H1 (cell line): ENCODE results near the gene APOL3. TPM values are rescaled to one million over a fixed set of nuclear protein-coding genes. Genes with fewer than 3 reads are reported as not detected.
A peak's percentile ranks its signal among the peaks of the same experiment; 100 is the strongest.

Experiments
- CTCF ChIA-PET: fragments of 300-600 bp; sonication (Branson Sonifier 250); formaldehyde crosslinking; loops from one replicate; lab custom pipeline; 2021; ENCODE audit not compliant: partially characterized antibody; lab: Charles Lee
- POLR2A ChIA-PET: fragments of 300-600 bp; sonication (Branson Sonifier 250); formaldehyde crosslinking; loops from one replicate; lab custom pipeline; 2021; ENCODE audit warnings: inconsistent platforms; ENCODE audit not compliant: partially characterized antibody; lab: Charles Lee
- DNase-seq, 2 experiments: peaks; one replicate each; pipeline versions ENCODE4 v3.0.0 to v3.0.0-alpha.2; 2010 to 2022; ENCODE audit warnings: low spot score in 2 of 2, low read depth in 1 of 2, mixed read lengths in 1 of 2
- FAIRE-seq: peaks from 2 replicates; lab custom pipeline; 2011; peaks lifted over from hg19 to GRCh38; lab: Jason Lieb, UNC
- H2AFZ ChIP-seq: 2 replicates; pipeline ENCODE4 v1.8.1; 2012; ENCODE audit warnings: low read length, inconsistent platforms
- H2AK5ac ChIP-seq: 2 replicates; pipeline ENCODE4 v1.6.1; 2013; ENCODE audit warnings: low read depth, low read length
- H2BK120ac ChIP-seq: replicated peaks from 2 replicates; pipeline ENCODE3; 2013; ENCODE audit warnings: low read depth, low read length, inconsistent platforms
- H2BK12ac ChIP-seq: 2 replicates; pipeline ENCODE4 v1.6.1; 2013; ENCODE audit warnings: low read depth, low read length
- H2BK15ac ChIP-seq: 2 replicates; pipeline ENCODE4 v1.6.1; 2013; ENCODE audit warnings: low read length
- H2BK20ac ChIP-seq: 2 replicates; pipeline ENCODE4 v1.6.1; 2013; ENCODE audit warnings: low read length
- H2BK5ac ChIP-seq: 2 replicates; pipeline ENCODE4 v1.6.1; 2013; ENCODE audit warnings: low read depth, low read length
- H3K14ac ChIP-seq: 2 replicates; pipeline ENCODE4 v1.6.1; 2013; ENCODE audit warnings: inconsistent platforms; ENCODE audit not compliant: insufficient read length
- H3K18ac ChIP-seq: 2 replicates; pipeline ENCODE4 v1.6.1; 2013; ENCODE audit warnings: low read length; ENCODE audit errors: extremely low read depth
- H3K23ac ChIP-seq: 2 replicates; pipeline ENCODE4 v1.6.1; 2013; ENCODE audit warnings: inconsistent platforms; ENCODE audit not compliant: insufficient read length
- H3K23me2 ChIP-seq: 2 replicates; pipeline ENCODE4 v1.6.1; 2013; ENCODE audit warnings: low read depth, low read length
- H3K27ac ChIP-seq: 2 replicates; pipeline ENCODE4 v1.6.1; 2011; ENCODE audit warnings: low read depth, low read length, inconsistent platforms
- H3K27me3 ChIP-seq, 4 experiments: replicated peaks in 1 of 4; 1 replicate in 1 of 4; 2 replicates in 3 of 4; pipeline versions ENCODE4 v1.6.1 to v1.8.1; 2011 to 2013; ENCODE audit warnings: low read length in 3 of 4, mild to moderate bottlenecking in 3 of 4, inconsistent platforms in 2 of 4, mixed read lengths in 2 of 4, moderate library complexity in 1 of 4; ENCODE audit not compliant: control insufficient read depth in 3 of 4, insufficient read depth in 3 of 4; ENCODE audit errors: extremely low read depth in 1 of 4
- H3K36me3 ChIP-seq, 4 experiments: 2 replicates each; pipeline versions ENCODE4 v1.6.1 to v1.8.1; 2011 to 2013; ENCODE audit warnings: mild to moderate bottlenecking in 4 of 4, low read length in 3 of 4, moderate library complexity in 2 of 4, control low read depth in 1 of 4, inconsistent platforms in 1 of 4; ENCODE audit not compliant: insufficient read depth in 4 of 4, control insufficient read depth in 2 of 4
- H3K4ac ChIP-seq: replicated peaks from 2 replicates; pipeline ENCODE3; 2013; ENCODE audit warnings: low read length, low read depth, mixed read lengths, inconsistent platforms; ENCODE audit not compliant: insufficient read length
- H3K4me1 ChIP-seq, 4 experiments: replicated peaks in 1 of 4; 1 replicate in 1 of 4; 2 replicates in 3 of 4; pipeline versions ENCODE4 v1.6.1 to v1.8.1; 2011 to 2013; ENCODE audit warnings: low read length in 3 of 4, inconsistent platforms in 2 of 4, mixed read lengths in 1 of 4; ENCODE audit not compliant: insufficient read depth in 4 of 4, control insufficient read depth in 3 of 4
- H3K4me2 ChIP-seq, 2 experiments: 2 replicates each; pipeline versions ENCODE4 v1.6.1 to v1.8.1; 2011 to 2013; ENCODE audit warnings: low read depth in 2 of 2, low read length in 2 of 2, control low read depth in 1 of 2, inconsistent platforms in 1 of 2, mild to moderate bottlenecking in 1 of 2; ENCODE audit not compliant: insufficient read depth in 1 of 2
- H3K4me3 ChIP-seq, 4 experiments: fragments of 200-600, 300-600 bp in 1 of 4; sonication (generic), shearing (Covaris generic), sonication (Bioruptor Twin) in 1 of 4; 2 replicates each; pipeline versions ENCODE4 v1.5.1 to v1.8.1; 2011 to 2016; ENCODE audit warnings: low read length in 4 of 4, low read depth in 3 of 4, control low read depth in 2 of 4, inconsistent platforms in 2 of 4, mild to moderate bottlenecking in 2 of 4, mixed read lengths in 1 of 4, moderate library complexity in 1 of 4; ENCODE audit not compliant: insufficient read depth in 2 of 4; ENCODE audit errors: extremely low read depth in 1 of 4
- H3K56ac ChIP-seq: replicated peaks from 2 replicates; pipeline ENCODE3; 2013; ENCODE audit warnings: low read depth, mild to moderate bottlenecking, mixed read lengths, low read length, inconsistent platforms; ENCODE audit not compliant: insufficient read length
- H3K79me1 ChIP-seq: 2 replicates; pipeline ENCODE4 v1.6.1; 2013; ENCODE audit warnings: low read depth, low read length, control low read depth
- H3K79me2 ChIP-seq, 2 experiments: 2 replicates each; pipeline versions ENCODE4 v1.6.1 to v1.8.1; 2012 to 2013; ENCODE audit warnings: low read length in 2 of 2, mild to moderate bottlenecking in 2 of 2, inconsistent platforms in 1 of 2; ENCODE audit not compliant: insufficient read depth in 2 of 2, control insufficient read depth in 1 of 2
- H3K9ac ChIP-seq, 4 experiments: replicated peaks in 1 of 4; 1 replicate in 1 of 4; 2 replicates in 3 of 4; pipeline versions ENCODE4 v1.6.1 to v1.8.1; 2011 to 2013; ENCODE audit warnings: low read depth in 3 of 4, low read length in 3 of 4, control low read depth in 2 of 4, mild to moderate bottlenecking in 2 of 4, moderate library complexity in 2 of 4, inconsistent platforms in 1 of 4; ENCODE audit errors: extremely low read depth in 1 of 4
- H3K9me3 ChIP-seq, 2 experiments: 2 replicates each; pipeline versions ENCODE4 v1.6.1 to v1.8.1; 2012 to 2013; ENCODE audit warnings: mild to moderate bottlenecking in 2 of 2, moderate library complexity in 2 of 2, control low read depth in 1 of 2, inconsistent platforms in 1 of 2, low read depth in 1 of 2, low read length in 1 of 2, mixed read lengths in 1 of 2; ENCODE audit not compliant: insufficient read depth in 2 of 2
- H4K20me1 ChIP-seq, 2 experiments: replicated peaks in 1 of 2; 2 replicates each; pipeline versions ENCODE3 to v1.8.1; 2011 to 2013; ENCODE audit warnings: inconsistent platforms in 2 of 2, low read length in 2 of 2, mild to moderate bottlenecking in 1 of 2; ENCODE audit not compliant: insufficient read depth in 2 of 2, control insufficient read depth in 1 of 2
- H4K5ac ChIP-seq: 2 replicates; pipeline ENCODE4 v1.6.1; 2013; ENCODE audit warnings: low read length, low read depth, mixed read lengths, inconsistent platforms; ENCODE audit not compliant: insufficient read length
- H4K8ac ChIP-seq: 2 replicates; pipeline ENCODE4 v1.8.0; 2013; ENCODE audit warnings: mild to moderate bottlenecking, moderate library complexity, low read length, inconsistent platforms; ENCODE audit not compliant: insufficient read depth; ENCODE audit errors: extremely low read depth
- H4K91ac ChIP-seq: replicated peaks from 2 replicates; pipeline ENCODE3; 2013; ENCODE audit warnings: low read length, mixed read lengths, inconsistent platforms; ENCODE audit not compliant: insufficient read length
- CHD1 ChIP-seq: IDR thresholded peaks from 2 replicates; pipeline ENCODE4 v1.6.1; 2012; ENCODE audit warnings: low read depth, low read length, improper control_type of control experiment
- POU5F1 ChIP-seq: IDR thresholded peaks from 2 replicates; pipeline ENCODE4 v1.6.1; 2011; ENCODE audit warnings: low read depth, mild to moderate bottlenecking, low read length, moderate library complexity
- SIN3A ChIP-seq, 2 experiments: IDR thresholded peaks in 1 of 2; conservative IDR thresholded peaks in 1 of 2; 2 replicates each; pipeline ENCODE4 v1.6.1; 2011 to 2012; ENCODE audit warnings: low read length in 2 of 2, improper control_type of control experiment in 1 of 2, low read depth in 1 of 2, mild to moderate bottlenecking in 1 of 2
- WGBS, 2 experiments: shearing (Covaris generic) in 1 of 2; methylation state at CpG; one replicate each; pipeline versions ENCODE4 v1.1.6 to v1.1.7; 2013 to 2015; ENCODE audit warnings: low lambda C conversion rate in 2 of 2, mixed read lengths in 2 of 2, inconsistent platforms in 1 of 2, low coverage in 1 of 2, missing lambda C conversion rate in 1 of 2; ENCODE audit not compliant: insufficient replicate concordance in 2 of 2, insufficient coverage in 1 of 2, insufficient read length in 1 of 2; ENCODE audit errors: extremely low coverage in 1 of 2, missing lambda C conversion rate in 1 of 2; 5-methylcytosine and 5-hydroxymethylcytosine counted together
- polyA plus RNA-seq, 7 experiments: library from polyadenylated mRNA; depleted of rRNA in 3 of 7; stranded (reverse) in 5 of 7; unstranded in 2 of 7; fragments of >200 nt in 5 of 7; fragments of 200-250 nt in 2 of 7; gene quantifications; 1 replicate in 5 of 7; 2 replicates in 1 of 7; 4 replicates in 1 of 7; pipeline versions ENCODE4 v1.2.1 to v1.2.3, GENCODE V29; 2011 to 2013; ENCODE audit warnings: missing spikeins in 2 of 7, mixed read lengths in 2 of 7
- total RNA-seq: library from RNA; stranded (reverse); fragmentation: NEBNext Ultra II Directional; extraction: Animal tissue kit (Norgen Biotek cat#: 25700); gene quantifications from 2 replicates; pipeline ENCODE4 v1.2.1, GENCODE V29; 2021

Gene APOL3
- total and polyA plus RNA-seq, 2 of the 8 experiments (the other 6 are each of a cell fraction or from before 2014, with no cell fraction given): 0.12 TPM; not detected in 1

DNA sequence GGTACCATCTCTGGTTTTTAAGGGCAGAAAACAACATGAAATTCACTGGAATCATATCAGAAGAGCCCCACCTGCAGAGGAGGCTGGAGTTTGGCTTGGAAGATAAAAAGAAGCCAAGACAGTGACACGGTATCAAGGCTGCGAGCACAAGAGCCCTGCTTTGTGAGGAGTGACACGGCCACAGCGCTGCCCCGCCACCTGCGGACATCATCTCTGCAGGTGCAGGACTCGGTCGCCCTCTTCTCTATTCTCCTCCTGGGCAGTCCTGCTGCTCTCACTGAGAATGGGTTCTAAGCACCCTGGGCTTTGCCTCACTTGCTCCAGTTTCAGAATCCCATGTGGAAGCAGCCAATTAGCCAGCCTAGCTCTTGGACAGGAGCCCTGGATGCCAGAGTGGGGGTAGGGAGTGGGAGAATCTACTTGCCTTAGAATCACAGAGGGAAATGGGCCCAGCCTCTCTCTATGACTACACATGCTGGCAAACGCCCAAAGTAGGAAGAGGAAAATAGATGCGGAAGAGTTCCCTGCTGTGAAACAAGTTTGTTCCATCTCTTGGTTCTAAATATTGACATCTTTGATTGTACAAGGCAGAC is 24.0 kb upstream of the APOL3 start:
- no peaks in the 10 kb centered on the region; a peak in 1 of 7 replicates for H3K27me3 ChIP-seq
- no peaks in the 10 kb centered on the region for H3K9me3 ChIP-seq
- H4K8ac ChIP-seq: no peak overlapping the region
- peak overlapping the region; percentile 33; the same call in 1 of the 2 replicates for H2BK12ac ChIP-seq
- no peak overlapping the region for H2BK20ac ChIP-seq
- no peaks in the 10 kb centered on the region for H3K79me1 ChIP-seq
- no peak overlapping the region for H4K91ac ChIP-seq
- no peak overlapping the region for H2BK5ac ChIP-seq
- H2AFZ ChIP-seq: 0 out of 2 replicates have a peak overlapping the region, but pooled peaks have one; percentile 27
- no peak overlapping the region for H3K4ac ChIP-seq
- no peak overlapping the region for H3K9ac ChIP-seq
- H2BK15ac ChIP-seq: no peak overlapping the region
- H4K5ac ChIP-seq: no peak overlapping the region
- H3K4me2 ChIP-seq: no peak overlapping the region
- FAIRE-seq (no peak), DNase-seq (no peak)
- ChIA-PET POLR2A (interaction anchor here (1.4 kb wide), 1 partner anchor 75 kb away, joined by 3 read pairs; no protein-coding TSS in a partner anchor), CTCF (interaction anchor here (1.0 to 2.7 kb wide), 4 partner anchors 10 to 28 kb away, joined by 3 to 14 read pairs (median 6); no protein-coding TSS in a partner anchor)
- no peaks in the 10 kb centered on the region for H3K79me2 ChIP-seq
- peaks cover 0 to 2% (median under 1%) of the 10 kb centered on the region in 4 experiments; a peak in 3 of 7 replicates for H3K4me1 ChIP-seq
- H3K27ac ChIP-seq: no peak overlapping the region
- H3K36me3 ChIP-seq: no peaks in the 10 kb centered on the region
- no peak overlapping the region for H2BK120ac ChIP-seq
- no peaks in the 10 kb centered on the region for H3K23me2 ChIP-seq
- no peak overlapping the region for H3K4me3 ChIP-seq
- H2AK5ac ChIP-seq: no peak overlapping the region
- 83% methylated on average over 10 of the region's 10 CpGs; no CpG with 5 or more reads in 1 of the 2 experiments for WGBS, 2 experiments
- H3K18ac ChIP-seq: no peak overlapping the region
- H4K20me1 ChIP-seq: no peaks in the 10 kb centered on the region
- H3K56ac ChIP-seq: no peak overlapping the region
- no peak overlapping the region for H3K23ac ChIP-seq
- no peak overlapping the region for H3K14ac ChIP-seq
- TF ChIP-seq CHD1: no peak
- TF ChIP-seq SIN3A (conservative IDR thresholded peaks at IDR 0.05 in 1 of 2, IDR thresholded peaks at IDR 0.05 in 1 of 2; ENCODE audit: low read depth in 1 of 2, low read length in 2 of 2): no peak
- no peak for TF ChIP-seq POU5F1
